Occipital lobe (tissue), 2 donors: ENCODE results near the gene SST. TPM values are rescaled to one million over a fixed set of nuclear protein-coding genes. Genes with fewer than 3 reads are reported as not detected.

Experiments
- DNase-seq: peaks from one replicate; lab custom pipeline; 2025; lab: John Stamatoyannopoulos, UW
- total RNA-seq: library from RNA; depleted of rRNA; stranded (reverse); fragments of >200 nt; gene quantifications from one replicate; pipeline ENCODE4 v1.2.3, GENCODE V29; 2014

Gene SST
- total RNA-seq, 1 donor from 2014 or later, result 5.6 TPM

DNA sequence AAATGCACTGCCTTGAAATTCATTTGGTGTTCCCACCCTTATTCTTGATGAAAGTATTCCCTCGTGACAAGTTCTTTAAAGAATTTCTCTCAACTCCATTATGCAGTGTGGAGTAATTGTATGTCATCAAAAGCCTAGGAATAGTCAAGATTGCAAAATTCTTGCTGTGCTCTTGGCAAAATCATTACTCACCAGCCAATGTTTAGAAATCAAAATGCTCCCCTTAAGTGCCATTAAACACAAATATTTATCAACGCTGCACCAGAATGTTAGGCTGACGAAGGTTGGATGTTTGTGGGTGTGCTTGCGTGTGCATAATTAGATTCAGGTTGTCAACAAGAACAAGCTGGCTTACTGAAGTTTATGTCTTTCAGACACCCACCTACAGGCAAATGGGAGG is 40.5 kb downstream of the SST start:
- no peak for DNase-seq

DNA sequence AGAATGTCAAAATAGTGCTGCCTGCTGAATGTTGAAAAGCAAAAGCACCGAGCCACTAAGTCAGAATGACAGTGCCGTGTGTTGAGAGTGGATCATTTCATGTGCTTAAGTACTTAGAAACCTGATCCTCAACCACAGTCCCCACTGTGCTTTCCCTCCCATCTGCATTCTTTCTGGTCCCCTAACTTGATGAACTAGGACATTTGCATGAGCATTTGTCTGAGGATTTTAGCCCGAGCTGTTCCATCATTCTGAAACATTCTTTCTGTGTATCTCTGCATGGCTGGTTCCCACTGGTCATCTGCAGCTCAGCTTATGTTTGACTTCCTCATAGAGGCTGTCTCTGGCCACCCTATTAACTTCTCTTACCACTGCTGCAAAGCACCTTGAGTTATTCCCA is 42.0 kb downstream of the SST start:
- no peak for DNase-seq

DNA sequence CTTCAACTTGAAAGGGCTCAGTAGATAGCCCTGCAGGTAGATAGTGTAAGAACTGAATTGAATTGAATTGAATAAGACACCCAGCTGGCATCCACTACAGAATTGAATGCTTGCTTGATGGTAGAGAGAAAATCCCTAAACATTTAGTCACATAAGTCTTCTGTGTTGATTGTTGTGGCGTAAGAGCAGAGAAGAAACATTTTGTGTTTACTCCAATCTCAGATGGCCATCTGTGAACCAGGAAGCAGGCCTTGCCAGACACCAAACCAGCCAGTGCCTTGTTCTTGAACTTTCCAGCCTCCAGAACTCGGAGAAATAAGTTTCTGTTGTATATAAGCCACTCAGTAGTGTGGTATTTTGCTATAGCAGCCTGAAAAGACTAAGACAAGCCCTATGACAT is 43.6 kb downstream of the SST start:
- no peak for DNase-seq

DNA sequence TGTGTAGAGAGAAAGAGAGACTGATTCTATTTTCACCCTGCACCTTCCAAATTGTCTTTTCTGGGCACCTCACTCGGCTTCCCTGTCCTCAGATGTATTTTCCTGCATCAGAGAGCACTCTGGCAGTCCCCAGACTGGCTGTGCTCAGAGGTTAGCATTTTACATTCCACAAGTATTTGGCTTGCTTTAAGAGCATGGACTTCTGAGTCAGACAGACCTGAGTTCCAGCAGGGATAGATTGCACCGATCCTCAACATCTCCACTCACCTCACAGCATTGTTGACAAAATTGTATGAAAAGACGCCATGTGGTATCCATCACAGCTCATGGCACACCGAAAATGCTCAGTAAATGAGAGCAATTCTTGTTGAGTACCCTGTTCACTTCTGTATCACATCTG is 45.6 kb downstream of the SST start:
- DNase-seq, result no peak

DNA sequence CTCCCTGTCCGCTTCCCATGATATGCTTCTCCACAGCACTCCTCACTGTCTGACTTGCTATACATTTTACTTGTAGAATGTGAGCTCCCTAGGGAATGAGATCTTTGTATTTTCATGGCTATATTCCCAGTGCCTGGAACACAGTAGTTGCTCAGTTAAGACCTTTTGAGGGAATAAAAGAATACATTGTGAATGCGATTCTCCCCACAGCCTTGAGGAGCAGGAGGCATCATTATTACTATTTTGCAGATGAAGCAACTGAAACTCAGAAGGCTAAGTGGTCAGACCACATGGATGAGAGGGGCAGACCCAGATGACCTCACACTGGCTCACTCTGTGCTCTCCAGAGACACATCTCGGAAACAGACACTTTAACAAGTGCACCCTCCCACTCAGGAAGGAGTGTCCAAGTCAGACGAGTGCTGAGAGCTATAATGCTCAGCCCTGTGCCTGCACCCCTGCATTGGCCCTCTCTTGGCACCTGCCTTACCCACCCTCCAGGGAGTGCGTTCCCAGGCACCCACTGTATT is 46.8 kb downstream of the SST start:
- no peak for DNase-seq

DNA sequence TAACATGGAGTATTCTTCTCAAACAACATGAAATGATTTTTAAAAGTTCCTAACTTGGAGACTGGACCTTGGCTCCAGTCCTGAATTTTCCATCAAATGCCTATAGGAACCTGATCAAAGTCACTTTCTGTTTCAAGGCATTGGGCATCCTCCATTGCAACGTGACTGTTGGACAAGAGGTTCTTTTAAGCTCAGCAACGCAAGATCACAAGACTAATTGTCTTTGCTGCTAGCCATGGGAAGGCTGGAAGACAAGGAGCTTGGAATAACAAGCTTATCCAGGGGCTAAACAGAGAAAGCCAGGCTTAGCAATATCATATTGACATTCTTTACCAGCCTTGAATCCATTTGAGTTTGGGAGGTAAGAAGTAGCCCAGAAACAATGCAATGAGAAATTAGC is 48.3 kb downstream of the SST start:
- no peak for DNase-seq

DNA sequence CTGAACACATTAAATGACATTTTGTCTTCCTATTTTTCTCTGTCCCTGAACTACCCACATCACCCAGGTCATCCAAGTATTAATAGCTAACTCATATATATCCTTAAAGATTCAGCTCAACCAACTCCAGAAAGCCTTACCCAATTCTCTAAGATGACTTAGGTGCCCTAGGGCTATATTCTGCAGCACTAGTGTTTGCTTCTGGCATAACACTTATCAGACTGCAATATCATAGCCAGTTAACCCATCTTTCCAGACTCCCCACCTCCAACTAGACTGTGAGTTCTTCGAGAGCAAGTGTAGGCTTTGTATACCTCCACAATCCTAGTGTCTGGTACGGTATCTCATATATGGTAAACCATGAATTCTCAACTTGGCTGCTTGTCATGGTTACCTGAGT is 50.7 kb downstream of the SST start:
- no peak for DNase-seq

Other genes with a start within 250 kb of the SST start
- gene RTP2, start 32.2 kb upstream of the SST start, total RNA-seq, result not detected
- gene BCL6, start 75.1 kb upstream of the SST start, total RNA-seq, result 7.5 TPM